Hematopoietic multipotent progenitor cell treated with erythropoietin and hydrocortisone succinate and interleukin-3 and kit ligand, for 17 days (in vitro differentiated cells): ENCODE results near the gene TOMM6.

Source experiments
- DNase-seq: peaks from one replicate; pipeline ENCODE4 v3.0.0-alpha.2; 2015; ENCODE audit warnings: low spot score

Gene TOMM6

GRCh38 chr6:41824571-41825569 is 37.4 kb downstream of the TOMM6 start:
- no peak for DNase-seq

DNA sequence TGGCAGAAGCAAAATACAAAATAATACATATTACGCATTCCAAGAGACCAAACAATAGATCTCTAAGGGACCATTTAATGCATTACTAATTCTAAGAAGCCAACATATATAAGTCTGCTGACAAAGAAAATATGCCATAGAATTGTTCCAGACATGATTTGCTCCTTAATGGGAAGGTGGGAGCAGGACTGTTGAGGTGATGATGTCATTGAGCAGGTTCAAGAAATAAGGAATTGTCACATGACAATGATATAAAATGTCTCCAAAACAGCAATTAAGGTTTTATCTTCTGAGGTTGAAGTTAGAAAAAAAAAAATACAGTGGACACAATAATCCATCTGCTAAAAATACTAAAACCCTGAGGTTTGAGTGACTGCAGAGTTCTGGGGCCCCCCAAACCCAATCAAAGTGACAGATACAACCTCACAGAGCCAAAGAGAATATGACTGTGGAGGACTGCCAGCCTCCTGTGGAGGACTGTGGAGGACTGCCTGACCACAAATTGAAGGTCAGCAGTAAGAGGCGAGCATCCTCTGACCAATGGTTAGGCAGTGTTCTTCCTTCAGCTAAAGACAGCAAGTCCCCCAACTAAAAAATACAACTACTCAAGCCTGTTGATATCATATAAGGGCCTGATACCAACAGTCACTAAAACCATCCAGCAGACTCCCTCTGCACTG is 39.0 kb downstream of the TOMM6 start:
- DNase-seq: no peak

DNA sequence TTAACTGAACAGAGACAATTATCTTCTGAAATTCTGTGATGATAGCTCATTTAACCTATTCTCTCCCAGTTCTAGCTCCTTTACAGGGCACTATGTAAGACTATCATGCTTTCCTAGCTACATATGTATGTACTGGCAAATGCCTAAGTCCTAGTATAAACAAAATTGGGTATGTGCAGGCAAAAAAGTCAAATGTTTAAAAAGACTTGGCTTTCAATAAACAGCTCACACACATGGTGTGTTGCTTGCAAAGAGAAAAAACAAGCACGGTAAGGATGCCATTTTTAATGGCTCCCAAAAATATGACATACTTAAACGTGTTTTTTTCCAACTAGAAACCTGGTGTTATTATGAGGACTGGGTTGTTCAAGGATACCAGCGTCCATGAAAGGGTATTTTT is 44.8 kb downstream of the TOMM6 start:
- DNase-seq: no peak

DNA sequence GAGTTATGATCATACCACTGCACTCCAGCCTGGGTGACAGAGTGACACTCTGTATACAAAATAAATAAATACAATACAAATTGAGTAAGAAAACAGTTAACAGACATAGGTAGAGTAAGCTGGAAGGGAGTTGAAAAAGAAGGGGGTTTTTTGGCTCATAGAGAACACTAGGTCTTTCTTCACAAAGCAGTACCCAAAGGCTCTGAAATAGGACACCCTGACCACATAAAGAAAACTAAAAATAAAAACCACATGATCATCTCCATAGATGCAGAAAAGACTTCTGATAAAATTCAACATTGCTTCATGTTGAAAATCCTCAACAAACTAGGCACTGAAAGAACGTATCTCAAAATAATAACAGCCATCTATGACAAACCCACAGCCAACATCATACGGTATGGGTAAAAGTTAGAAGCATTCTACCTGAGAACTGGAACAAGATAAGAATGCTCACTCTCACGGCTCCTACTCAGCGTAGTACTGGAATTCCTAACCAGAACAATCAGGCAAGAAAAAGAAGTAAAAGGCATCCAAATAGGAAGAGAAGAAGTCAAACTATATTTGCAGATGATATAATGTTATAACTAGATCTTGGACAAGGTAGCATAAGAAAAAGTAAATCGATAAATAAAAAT is 48.6 kb downstream of the TOMM6 start:
- no peak for DNase-seq

DNA sequence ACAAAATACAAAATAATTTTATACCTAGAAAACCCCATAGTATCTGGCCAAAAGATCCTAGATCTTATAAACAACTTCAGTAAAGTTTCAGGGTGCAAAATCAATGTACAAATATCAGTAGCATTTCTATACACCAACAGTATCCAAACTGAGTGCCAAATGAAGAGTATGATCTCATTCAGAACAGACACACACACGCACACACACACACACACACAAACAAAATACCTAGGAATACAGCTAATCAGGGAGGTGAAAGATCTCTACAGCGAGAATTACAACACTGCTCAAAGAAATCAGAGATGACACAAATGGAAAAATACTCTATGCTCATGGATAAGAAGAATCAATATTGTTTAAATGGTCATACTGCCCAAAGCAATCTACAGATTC is 49.2 kb downstream of the TOMM6 start:
- no peak for DNase-seq
